IMR-90 (cell line): Measurements from ENCODE around the gene ATP8B3. TPM values are rescaled to one million over a fixed set of nuclear protein-coding genes. Genes with fewer than 3 reads are reported as not detected.

Experiments used
- ATAC-seq: fragments of 200-7000 bp; cut with Tn5 transposase; 2 replicates; pipeline ENCODE4 v1.9.1; 2020; ENCODE audit warnings: low read depth, mild to moderate bottlenecking, moderate library complexity
- BruUV-seq: library from RNA; stranded (reverse); fragments of 400-500 nt; replicated peaks from 2 replicates; lab custom pipeline; 2021; lab: Mats Ljungman, UMichigan
- CTCF ChIA-PET: fragments of 300-600 bp; formaldehyde crosslinking; extraction: SDS; loops from one replicate; lab custom pipeline; 2021; ENCODE audit warnings: antibody characterized with exemption; lab: Yijun Ruan, JAX
- POLR2A ChIA-PET: fragments of 300-600 bp; sonication (Branson Sonifier 250); formaldehyde crosslinking; loops from one replicate; lab custom pipeline; 2022; ENCODE audit warnings: antibody characterized with exemption; ENCODE audit not compliant: unreplicated experiment; lab: Charles Lee
- DNase-seq: peaks from one replicate; pipeline ENCODE4 v3.0.0; 2013
- H2AFZ ChIP-seq: replicated peaks from 2 replicates; pipeline ENCODE3; 2013; ENCODE audit warnings: low read length, mild to moderate bottlenecking; ENCODE audit not compliant: poor library complexity
- H2AK5ac ChIP-seq: 2 replicates; pipeline ENCODE4 v1.6.1; 2013; ENCODE audit warnings: low read depth, low read length, inconsistent platforms
- H2AK9ac ChIP-seq: replicated peaks from 2 replicates; pipeline ENCODE3; 2013; ENCODE audit warnings: mild to moderate bottlenecking, low read depth, low read length, moderate library complexity; ENCODE audit not compliant: poor library complexity
- H2BK120ac ChIP-seq: 2 replicates; pipeline ENCODE4 v1.6.1; 2013; ENCODE audit warnings: low read depth, low read length, inconsistent platforms
- H2BK15ac ChIP-seq: 3 replicates; pipeline ENCODE4 v1.6.1; 2013; ENCODE audit warnings: low read depth, low read length, inconsistent platforms
- H2BK20ac ChIP-seq: 2 replicates; pipeline ENCODE4 v1.6.1; 2013; ENCODE audit warnings: low read depth, mild to moderate bottlenecking, inconsistent platforms, low read length, moderate library complexity
- H2BK5ac ChIP-seq: 2 replicates; pipeline ENCODE4 v1.6.1; 2013; ENCODE audit warnings: mild to moderate bottlenecking, low read depth, low read length, inconsistent platforms; ENCODE audit not compliant: poor library complexity, severe bottlenecking
- H3K14ac ChIP-seq: replicated peaks from 2 replicates; pipeline ENCODE4 v1.6.1; 2013; ENCODE audit warnings: low read depth, low read length, inconsistent platforms
- H3K18ac ChIP-seq: 2 replicates; pipeline ENCODE4 v1.6.1; 2013; ENCODE audit warnings: low read depth, low read length, control low read depth
- H3K23ac ChIP-seq: 2 replicates; pipeline ENCODE4 v1.6.1; 2013; ENCODE audit warnings: low read depth, low read length, inconsistent platforms
- H3K27ac ChIP-seq: 2 replicates; pipeline ENCODE4 v1.5.1; 2013; ENCODE audit warnings: mild to moderate bottlenecking, control low read depth, low read length; ENCODE audit not compliant: insufficient read depth
- H3K27me3 ChIP-seq: 2 replicates; pipeline ENCODE4 v1.6.1; 2013; ENCODE audit warnings: low read length; ENCODE audit not compliant: control insufficient read depth, insufficient read depth
- H3K36me3 ChIP-seq: 2 replicates; pipeline ENCODE4 v1.6.1; 2013; ENCODE audit warnings: low read length, mixed read lengths; ENCODE audit not compliant: control insufficient read depth, insufficient read depth
- H3K4ac ChIP-seq: 2 replicates; pipeline ENCODE4 v1.6.1; 2013; ENCODE audit warnings: low read depth, low read length, inconsistent platforms
- H3K4me1 ChIP-seq: 2 replicates; pipeline ENCODE4 v1.6.1; 2013; ENCODE audit warnings: low read length, mixed read lengths; ENCODE audit not compliant: control insufficient read depth, insufficient read depth
- H3K4me2 ChIP-seq: 2 replicates; pipeline ENCODE4 v1.6.1; 2013; ENCODE audit warnings: low read depth, mild to moderate bottlenecking, control low read depth, low read length, moderate library complexity
- H3K4me3 ChIP-seq: 2 replicates; pipeline ENCODE4 v1.5.1; 2013; ENCODE audit warnings: low read depth, mild to moderate bottlenecking, control low read depth, low read length, moderate library complexity; ENCODE audit not compliant: insufficient read depth
- H3K56ac ChIP-seq: 2 replicates; pipeline ENCODE4 v1.6.1; 2013; ENCODE audit warnings: low read length, inconsistent platforms; ENCODE audit not compliant: insufficient read depth; ENCODE audit errors: extremely low read depth
- H3K79me1 ChIP-seq, 2 experiments: 2 replicates each; pipeline ENCODE4 v1.6.1; 2013; ENCODE audit warnings: low read length in 2 of 2, inconsistent platforms in 1 of 2, low read depth in 1 of 2
- H3K9ac ChIP-seq: 2 replicates; pipeline ENCODE4 v1.6.1; 2013; ENCODE audit warnings: low read depth, low read length, control low read depth
- H3K9me1 ChIP-seq: 2 replicates; pipeline ENCODE4 v1.6.1; 2013; ENCODE audit warnings: low read length, inconsistent platforms; ENCODE audit not compliant: insufficient read depth
- H3K9me3 ChIP-seq: 2 replicates; pipeline ENCODE4 v1.6.1; 2013; ENCODE audit warnings: low read length; ENCODE audit not compliant: control insufficient read depth, insufficient read depth
- H4K20me1 ChIP-seq: 2 replicates; pipeline ENCODE4 v1.6.1; 2013; ENCODE audit warnings: low read length, inconsistent platforms; ENCODE audit not compliant: insufficient read depth
- H4K5ac ChIP-seq: 2 replicates; pipeline ENCODE4 v1.6.1; 2013; ENCODE audit warnings: mild to moderate bottlenecking, low read depth, low read length, control low read depth
- H4K8ac ChIP-seq, 2 experiments: 2 replicates each; pipeline ENCODE4 v1.6.1; 2013; ENCODE audit warnings: low read depth in 2 of 2, low read length in 2 of 2, control low read depth in 1 of 2, inconsistent platforms in 1 of 2
- H4K91ac ChIP-seq: 2 replicates; pipeline ENCODE4 v1.6.1; 2013; ENCODE audit warnings: low read depth, low read length, inconsistent platforms; ENCODE audit not compliant: insufficient read depth
- BHLHE40 ChIP-seq: fragments of 150-350 bp; IDR thresholded peaks from 2 replicates; pipeline ENCODE4 v1.6.1; 2016; ENCODE audit warnings: mild to moderate bottlenecking, low read depth, low read length
- CEBPB ChIP-seq: IDR thresholded peaks from 2 replicates; pipeline ENCODE4 v1.6.1; 2012; ENCODE audit warnings: low read depth, low read length, improper control_type of control experiment
- CHD1 ChIP-seq: IDR thresholded peaks from 2 replicates; pipeline ENCODE4 v1.6.1; 2012; ENCODE audit warnings: low read depth, low read length, improper control_type of control experiment
- FOS ChIP-seq: fragments of 150-350 bp; IDR thresholded peaks from 2 replicates; pipeline ENCODE4 v1.6.1; 2016; ENCODE audit warnings: low read depth, low read length
- MAZ ChIP-seq: IDR thresholded peaks from 2 replicates; pipeline ENCODE4 v1.6.1; 2012; ENCODE audit warnings: low read depth, mild to moderate bottlenecking, low read length, improper control_type of control experiment, moderate library complexity, borderline replicate concordance
- RFX5 ChIP-seq: IDR thresholded peaks from 2 replicates; pipeline ENCODE4 v1.8.0; 2012; ENCODE audit warnings: low read depth, mild to moderate bottlenecking, low read length, moderate library complexity
- WGBS, 2 experiments: methylation state at CpG; one replicate each; pipeline versions ENCODE4 v1.1.5 to v1.1.7; 2013; ENCODE audit warnings: missing lambda C conversion rate in 2 of 2; ENCODE audit not compliant: insufficient read length in 1 of 2; ENCODE audit errors: extremely low coverage in 2 of 2; 5-methylcytosine and 5-hydroxymethylcytosine counted together
- dilution Hi-C: fragments of 300-500 bp; cut with HindIII; formaldehyde crosslinking; loops from one replicate; pipeline ENCODE4 v1.14.3; 2018; ENCODE audit warnings: low sequenced_read_pairs; ENCODE audit not compliant: unreplicated experiment
- in situ Hi-C: fragments of 300-500 bp; cut with MboI; formaldehyde crosslinking; loops from 3 replicates; pipeline ENCODE4 v1.14.3; 2019; ENCODE audit warnings: low sequenced_read_pairs, inconsistent platforms, mixed read lengths
- intact Hi-C: fragments of 100-400 bp; cut with micrococcal nuclease; formaldehyde crosslinking; loops from 2 replicates; pipeline ENCODE4 v1.10.0; 2022
- polyA plus RNA-seq, 3 experiments: library from polyadenylated mRNA; depleted of rRNA; stranded (reverse); fragments of >200 nt; gene quantifications; 2 replicates each; pipeline ENCODE4 v1.2.3, GENCODE V29; 2012; ENCODE audit warnings: low replicate concordance in 1 of 3
- total RNA-seq: library from RNA; depleted of rRNA; stranded (reverse); fragments of >200 nt; gene quantifications from 2 replicates; pipeline ENCODE4 v1.2.3, GENCODE V29; 2012

The ATP8B3 gene
- total and polyA plus RNA-seq, 2 of the 4 experiments (the other 2 are of a cell fraction), result 1.6 to 8.1 TPM

GRCh38 chr19:1819341-1820255 lies 7.5 kb upstream of the ATP8B3 start:
- Histone ChIP-seq H4K91ac (no peak overlapping the region), H3K9me3 (no peaks in the 10 kb centered on the region), H3K4ac (no peak overlapping the region), H3K9me1 (no peaks in the 10 kb centered on the region), H2BK15ac (no peak overlapping the region), H3K23ac (no peak overlapping the region), H2BK20ac (no peak overlapping the region), H2AK9ac (no peak overlapping the region), H2BK120ac (no peak overlapping the region), H3K4me3 (no peak overlapping the region), H2AFZ (no peak overlapping the region), H3K79me1 (peaks cover 0 to 19% of the 10 kb centered on the region in 2 experiments; a peak in 2 of 4 replicates), H3K4me2 (no peak overlapping the region), H4K20me1 (no peaks in the 10 kb centered on the region; the same call in 1 of the 2 replicates), H3K27ac (no peak overlapping the region), H3K4me1 (no peaks in the 10 kb centered on the region), H3K18ac (no peak overlapping the region), H2BK5ac (no peak overlapping the region), H3K27me3 (no peaks in the 10 kb centered on the region), H4K5ac (no peak overlapping the region), H2AK5ac (no peak overlapping the region), H4K8ac (no peak overlapping the region), H3K56ac (no peak overlapping the region), H3K36me3 (peaks cover 63% of the 10 kb centered on the region), H3K14ac (no peak overlapping the region), H3K9ac (no peak overlapping the region)
- no peak for DNase-seq
- TF ChIP-seq CHD1 (no peak), BHLHE40 (no peak), MAZ (no peak), FOS (no peak), CEBPB (no peak), RFX5 (no peak)
- 72% methylated on average over 31 of the region's 43 CpGs; no CpG with 5 or more reads in 1 of the 2 experiments for WGBS, 2 experiments
- CTCF ChIA-PET, result no interaction called here
- POLR2A ChIA-PET, result no interaction called here
- no peak for ATAC-seq
- intact Hi-C loops, result no loop called here
- dilution Hi-C loops, result no loop called here
- BruUV-seq, result no TSS peak
- in situ Hi-C loops, result no loop called here
